Effector memory CD4-positive, alpha-beta T cell (primary cell): ENCODE data around the gene PRUNE2.

Experiments used
- DNase-seq, 3 donors: peaks; one replicate each; pipeline ENCODE4 v3.0.0-alpha.2; 2020
- H3K27ac ChIP-seq: 2 replicates; pipeline ENCODE4 v1.7.0; 2013; ENCODE audit warnings: mild to moderate bottlenecking, low read length, moderate library complexity; ENCODE audit not compliant: insufficient read depth, poor library complexity, severe bottlenecking
- H3K27me3 ChIP-seq: replicated peaks from 2 replicates; pipeline ENCODE4 v1.7.0; 2013; ENCODE audit warnings: mild to moderate bottlenecking, low read length; ENCODE audit not compliant: insufficient read depth, control insufficient read depth, poor library complexity, severe bottlenecking
- H3K36me3 ChIP-seq: 2 replicates; pipeline ENCODE4 v1.7.0; 2013; ENCODE audit warnings: mild to moderate bottlenecking, low read length, moderate library complexity; ENCODE audit not compliant: control insufficient read depth, insufficient read depth
- H3K4me1 ChIP-seq: 2 replicates; pipeline ENCODE4 v1.7.0; 2013; ENCODE audit warnings: low read length, mild to moderate bottlenecking; ENCODE audit not compliant: control insufficient read depth, insufficient read depth, poor library complexity, severe bottlenecking
- H3K4me3 ChIP-seq: 2 replicates; pipeline ENCODE4 v1.7.0; 2013; ENCODE audit warnings: low read length, low read depth, mild to moderate bottlenecking; ENCODE audit not compliant: insufficient read depth, poor library complexity, severe bottlenecking
- H3K9me3 ChIP-seq: 2 replicates; pipeline ENCODE4 v1.7.0; 2013; ENCODE audit warnings: mild to moderate bottlenecking, low read length, moderate library complexity; ENCODE audit not compliant: control insufficient read depth

The PRUNE2 gene

GRCh38 chr9:76592974-76593347 lies 313.0 kb downstream of the PRUNE2 start:
- H3K27ac ChIP-seq, result no peak overlapping the region
- DNase-seq, result no peak
- H3K9me3 ChIP-seq, result no peaks in the 10 kb centered on the region
- H3K27me3 ChIP-seq, result no peaks in the 10 kb centered on the region
- no peak overlapping the region for H3K4me3 ChIP-seq
- no peaks in the 10 kb centered on the region for H3K4me1 ChIP-seq
- H3K36me3 ChIP-seq, result no peaks in the 10 kb centered on the region

DNA sequence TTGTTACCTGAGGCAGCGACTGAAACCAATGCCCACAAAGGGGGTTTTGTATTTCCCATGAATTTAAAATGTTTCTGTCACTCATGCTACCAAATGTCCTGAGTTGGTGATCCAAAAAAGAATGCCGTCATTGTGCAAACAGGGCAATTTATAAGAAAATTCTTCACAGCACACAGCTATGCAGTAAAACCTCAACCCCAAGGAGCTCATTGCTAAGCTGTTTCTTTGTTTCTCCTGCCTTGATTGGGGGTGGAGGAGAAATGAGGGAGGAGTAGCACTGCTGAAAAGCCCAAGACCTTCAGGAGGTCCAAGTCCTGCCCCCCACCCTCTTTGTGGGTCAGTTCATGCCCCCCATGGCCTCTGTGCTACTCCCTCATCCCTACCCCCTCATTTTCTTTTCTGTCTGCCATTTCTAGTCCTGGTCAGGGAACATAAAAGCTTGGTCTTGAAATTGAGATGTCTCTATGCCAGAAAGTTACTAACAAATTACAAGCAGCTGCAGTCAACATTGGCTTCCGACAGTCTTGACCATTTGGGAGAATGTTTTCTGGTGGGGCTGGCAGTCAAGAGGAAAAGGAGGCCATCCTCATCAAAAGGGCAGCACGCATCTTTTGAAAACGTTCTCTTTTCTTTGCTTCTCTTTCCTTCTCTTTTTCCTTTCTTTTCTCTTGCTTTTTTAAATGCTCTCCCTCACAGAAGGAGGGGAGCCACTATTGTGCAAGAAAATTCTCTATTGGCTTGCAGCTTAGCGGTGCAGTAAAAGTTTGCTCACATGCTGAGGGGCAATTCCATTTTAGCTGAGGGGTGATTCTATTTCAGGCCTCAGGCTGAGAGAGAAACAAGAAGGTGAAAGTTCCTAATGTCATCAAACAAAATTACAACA lies 313.6 kb downstream of the PRUNE2 start:
- H3K9me3 ChIP-seq, result no peaks in the 10 kb centered on the region
- H3K27me3 ChIP-seq, result no peaks in the 10 kb centered on the region
- no peaks in the 10 kb centered on the region for H3K36me3 ChIP-seq
- no peaks in the 10 kb centered on the region for H3K4me1 ChIP-seq
- no peak overlapping the region for H3K4me3 ChIP-seq
- DNase-seq, result no peak
- H3K27ac ChIP-seq, result no peak overlapping the region

- no peaks in the 10 kb centered on the region for H3K4me1 ChIP-seq
Observed at GRCh38 chr9:76591256-76591950, 314.5 kb downstream of the PRUNE2 start.

GRCh38 chr9:76588316-76588715 lies 317.6 kb downstream of the PRUNE2 start:
- Histone ChIP-seq H3K27me3 (no peaks in the 10 kb centered on the region), H3K36me3 (no peaks in the 10 kb centered on the region), H3K4me1 (no peaks in the 10 kb centered on the region), H3K9me3 (no peaks in the 10 kb centered on the region), H3K27ac (no peak overlapping the region), H3K4me3 (no peak overlapping the region)
- DNase-seq, result no peak

More at GRCh38 chr9:76591256-76591950, 314.5 kb downstream of the PRUNE2 start:
- no peaks in the 10 kb centered on the region for H3K9me3 ChIP-seq
- no peaks in the 10 kb centered on the region for H3K36me3 ChIP-seq
- no peaks in the 10 kb centered on the region for H3K27me3 ChIP-seq
- no peak for DNase-seq
- H3K4me3 ChIP-seq, result no peak overlapping the region
- no peak overlapping the region for H3K27ac ChIP-seq

- Histone ChIP-seq H3K4me1 (no peaks in the 10 kb centered on the region), H3K36me3 (no peaks in the 10 kb centered on the region), H3K9me3 (no peaks in the 10 kb centered on the region), H3K4me3 (no peak overlapping the region), H3K27ac (no peak overlapping the region), H3K27me3 (no peaks in the 10 kb centered on the region)
- no peak for DNase-seq
Observed at GRCh38 chr9:76586390-76587314, 319.3 kb downstream of the PRUNE2 start.

- no peak for DNase-seq
- Histone ChIP-seq H3K4me3 (no peak overlapping the region), H3K4me1 (no peaks in the 10 kb centered on the region), H3K36me3 (no peaks in the 10 kb centered on the region), H3K9me3 (no peaks in the 10 kb centered on the region), H3K27me3 (no peaks in the 10 kb centered on the region), H3K27ac (no peak overlapping the region)
Observed at GRCh38 chr9:76585487-76586389, 320.2 kb downstream of the PRUNE2 start.

GRCh38 chr9:76583256-76583655 lies 322.7 kb downstream of the PRUNE2 start:
- no peaks in the 10 kb centered on the region for H3K27me3 ChIP-seq
- H3K27ac ChIP-seq, result no peak overlapping the region
- H3K4me3 ChIP-seq, result no peak overlapping the region
- no peak for DNase-seq
- no peaks in the 10 kb centered on the region for H3K36me3 ChIP-seq
- H3K9me3 ChIP-seq, result no peaks in the 10 kb centered on the region
- no peaks in the 10 kb centered on the region for H3K4me1 ChIP-seq

DNA sequence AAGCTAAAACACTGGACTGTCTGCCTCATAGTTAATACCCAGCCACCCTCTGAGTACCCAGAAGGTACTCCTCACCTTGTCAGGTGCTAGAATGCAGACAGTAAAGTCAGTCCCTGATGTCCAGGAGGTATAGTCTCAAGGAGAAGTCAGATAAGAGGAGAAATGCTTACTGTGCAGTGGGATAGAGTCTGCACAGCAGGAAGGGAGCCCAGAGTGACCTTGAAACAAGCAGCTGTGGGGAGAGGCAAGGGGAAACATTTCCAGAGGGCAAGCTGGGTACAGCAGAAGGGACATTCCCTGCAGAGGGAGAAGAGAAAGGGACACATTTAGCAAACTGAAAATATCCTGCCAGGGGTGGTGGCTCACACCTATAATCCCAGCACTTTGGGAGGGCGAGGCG lies 324.2 kb downstream of the PRUNE2 start:
- no peaks in the 10 kb centered on the region for H3K27me3 ChIP-seq
- H3K4me1 ChIP-seq, result no peaks in the 10 kb centered on the region
- no peak overlapping the region for H3K4me3 ChIP-seq

GRCh38 chr9:76580820-76581219 lies 325.1 kb downstream of the PRUNE2 start:
- DNase-seq, result no peak
- H3K36me3 ChIP-seq, result no peaks in the 10 kb centered on the region
- no peaks in the 10 kb centered on the region for H3K27me3 ChIP-seq
- H3K27ac ChIP-seq, result no peak overlapping the region
- no peaks in the 10 kb centered on the region for H3K9me3 ChIP-seq
- H3K4me1 ChIP-seq, result no peaks in the 10 kb centered on the region
- no peak overlapping the region for H3K4me3 ChIP-seq

More for the DNA sequence above, 324.2 kb downstream of the PRUNE2 start:
- Histone ChIP-seq H3K9me3 (no peaks in the 10 kb centered on the region), H3K36me3 (no peaks in the 10 kb centered on the region), H3K27ac (no peak overlapping the region)
- DNase-seq, result no peak
